Measurements from ENCODE around the gene ZCCHC9.

The ZCCHC9 gene

DNA sequence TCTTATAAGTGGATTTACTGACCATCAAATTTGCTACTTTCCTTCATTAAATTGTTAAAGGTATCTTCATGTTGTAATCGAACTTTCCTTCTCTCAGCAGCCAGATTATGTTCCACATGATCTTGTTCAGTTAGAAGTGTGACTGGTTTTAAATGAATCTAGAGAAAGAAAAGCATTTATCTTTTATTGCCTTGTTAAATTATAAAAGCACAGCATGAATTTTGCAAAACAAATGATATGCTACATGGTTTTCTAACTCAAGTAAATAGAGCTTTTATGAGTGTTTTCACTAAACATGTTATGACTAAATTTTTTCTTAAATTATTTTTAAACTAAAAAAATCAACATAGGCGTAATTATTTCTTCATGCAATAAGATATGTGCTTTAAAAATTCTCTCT is 58.5 kb downstream of the ZCCHC9 start:
- no peaks in the 10 kb centered on the region for H3K9me3 Mint-ChIP-seq
- H3K27ac Mint-ChIP-seq = no peak overlapping the region
- H3K4me1 Mint-ChIP-seq (ENCODE audit: low read depth) = no peaks in the 10 kb centered on the region
- no peak for DNase-seq
- no peaks in the 10 kb centered on the region for H3K36me3 Mint-ChIP-seq (ENCODE audit: low read depth)
- H3K4me3 Mint-ChIP-seq = no peak overlapping the region
- no peaks in the 10 kb centered on the region for H3K27me3 Mint-ChIP-seq

DNA sequence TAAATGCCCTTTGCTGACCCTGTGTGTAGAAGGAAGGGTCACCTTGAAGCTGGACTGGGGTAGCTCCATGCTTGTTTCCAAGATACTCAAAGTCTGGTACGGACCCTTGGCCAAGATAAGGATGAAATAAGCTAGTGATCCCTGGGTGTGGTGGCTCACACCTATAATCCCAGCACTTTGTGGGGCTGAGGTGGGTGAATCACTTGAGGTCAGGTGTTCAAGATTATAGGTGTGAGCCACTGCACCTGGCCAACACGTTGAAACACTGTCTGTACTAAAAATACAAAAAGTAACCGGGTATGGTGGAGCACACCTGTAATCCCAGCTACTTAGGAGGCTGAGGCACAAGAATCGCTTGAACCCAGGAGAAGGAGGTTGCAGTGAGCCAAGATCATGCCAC is 59.3 kb downstream of the ZCCHC9 start:
- Mint-ChIP-seq H3K36me3 (ENCODE audit: low read depth) (no peaks in the 10 kb centered on the region), H3K27ac (no peak overlapping the region)

DNA sequence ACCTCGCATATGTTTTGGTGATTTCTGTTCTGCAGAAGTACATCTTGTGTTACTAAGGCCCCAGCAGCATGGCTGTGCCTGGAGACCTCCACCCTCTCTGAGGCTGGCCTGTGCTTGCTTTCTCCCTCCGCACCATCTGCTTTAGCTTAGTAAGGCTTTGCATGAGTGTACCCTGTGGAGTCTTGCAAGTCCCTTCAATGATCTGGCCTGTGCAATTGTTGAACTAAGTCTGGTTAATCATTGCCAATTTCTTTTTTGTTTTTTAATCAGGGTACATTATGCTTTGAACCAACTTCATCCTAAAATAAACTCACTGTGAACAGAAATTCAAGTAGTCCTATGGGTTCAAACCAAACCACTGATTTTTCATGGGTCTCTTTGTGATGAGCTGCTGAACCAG is 60.2 kb downstream of the ZCCHC9 start:
- no peaks in the 10 kb centered on the region for H3K9me3 Mint-ChIP-seq
- no peaks in the 10 kb centered on the region for H3K4me1 Mint-ChIP-seq (ENCODE audit: low read depth)
- no peaks in the 10 kb centered on the region for H3K36me3 Mint-ChIP-seq (ENCODE audit: low read depth)
- no peaks in the 10 kb centered on the region for H3K27me3 Mint-ChIP-seq
- H3K4me3 Mint-ChIP-seq = no peak overlapping the region
- DNase-seq = no peak
- no peak overlapping the region for H3K27ac Mint-ChIP-seq

More for the DNA sequence above, 59.3 kb downstream of the ZCCHC9 start:
- Mint-ChIP-seq H3K27me3 (no peaks in the 10 kb centered on the region), H3K4me1 (ENCODE audit: low read depth) (no peaks in the 10 kb centered on the region), H3K9me3 (no peaks in the 10 kb centered on the region), H3K4me3 (no peak overlapping the region)
- DNase-seq = no peak

Measured in activated T-cell treated with anti-CD3 and anti-CD28 coated beads, Interleukin-2, amount 50 U/mL, for 24 hours (primary cell).